Uterus (tissue), 2 donors: ENCODE results near the gene ZFP42.

ENCODE experiments used
- POLR2A ChIP-seq, 2 donors: fragments of 450-650 bp; IDR thresholded peaks; one replicate each; pipeline ENCODE4 v1.6.1; 2016; ENCODE audit warnings: antibody characterized with exemption in 2 of 2, mild to moderate bottlenecking in 1 of 2, moderate library complexity in 1 of 2
- TF ChIP-seq, protein P1 (sequence below), 4 experiments: fragments of 200-600 bp in 2 of 4; fragments of 450-650 bp in 2 of 4; sonication (generic) in 2 of 4; IDR thresholded peaks; one replicate each; pipeline ENCODE4 v1.5.1; 2016 to 2019; ENCODE audit warnings: antibody characterized with exemption in 4 of 4, mild to moderate bottlenecking in 2 of 4, moderate library complexity in 1 of 4

DNA sequence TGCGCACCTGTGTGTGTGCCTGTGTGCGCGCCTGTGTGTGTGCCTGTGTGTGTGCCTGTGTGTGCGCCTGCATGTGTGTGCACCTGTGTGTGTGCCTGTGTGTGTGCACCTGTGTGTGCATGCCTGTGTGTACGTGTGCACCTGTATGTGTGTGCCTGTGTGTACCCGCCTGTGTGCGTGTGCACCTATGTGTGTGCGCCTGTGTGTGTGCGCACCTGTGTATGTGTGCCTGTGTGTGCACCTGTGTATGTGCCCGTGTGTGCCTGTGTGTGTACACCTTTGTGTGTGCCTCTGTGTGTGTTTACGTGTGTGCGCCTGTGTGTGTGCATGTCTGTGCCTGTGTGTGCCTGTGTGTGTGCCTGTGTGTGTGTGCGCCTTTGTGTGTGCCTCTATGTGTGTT is 33.5 kb downstream of the ZFP42 start:
- TF ChIP-seq, protein P1, sequence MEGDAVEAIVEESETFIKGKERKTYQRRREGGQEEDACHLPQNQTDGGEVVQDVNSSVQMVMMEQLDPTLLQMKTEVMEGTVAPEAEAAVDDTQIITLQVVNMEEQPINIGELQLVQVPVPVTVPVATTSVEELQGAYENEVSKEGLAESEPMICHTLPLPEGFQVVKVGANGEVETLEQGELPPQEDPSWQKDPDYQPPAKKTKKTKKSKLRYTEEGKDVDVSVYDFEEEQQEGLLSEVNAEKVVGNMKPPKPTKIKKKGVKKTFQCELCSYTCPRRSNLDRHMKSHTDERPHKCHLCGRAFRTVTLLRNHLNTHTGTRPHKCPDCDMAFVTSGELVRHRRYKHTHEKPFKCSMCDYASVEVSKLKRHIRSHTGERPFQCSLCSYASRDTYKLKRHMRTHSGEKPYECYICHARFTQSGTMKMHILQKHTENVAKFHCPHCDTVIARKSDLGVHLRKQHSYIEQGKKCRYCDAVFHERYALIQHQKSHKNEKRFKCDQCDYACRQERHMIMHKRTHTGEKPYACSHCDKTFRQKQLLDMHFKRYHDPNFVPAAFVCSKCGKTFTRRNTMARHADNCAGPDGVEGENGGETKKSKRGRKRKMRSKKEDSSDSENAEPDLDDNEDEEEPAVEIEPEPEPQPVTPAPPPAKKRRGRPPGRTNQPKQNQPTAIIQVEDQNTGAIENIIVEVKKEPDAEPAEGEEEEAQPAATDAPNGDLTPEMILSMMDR (IDR thresholded peaks at IDR 0.05), result no peak
- TF ChIP-seq POLR2A (IDR thresholded peaks at IDR 0.05), result no peak
